Fibroblast of lung (primary cell): ENCODE measurements around the gene NLRC5. TPM values are rescaled to one million over a fixed set of nuclear protein-coding genes. Genes with fewer than 3 reads are reported as not detected.

Source experiments
- DNase-seq, 2 donors: peaks; one replicate each; pipeline versions ENCODE4 v3.0.0 to v3.0.0-alpha.2; 2010; ENCODE audit warnings: low read depth in 2 of 2
- H2AFZ ChIP-seq: 2 replicates; pipeline ENCODE4 v1.5.1; 2012; ENCODE audit warnings: low read length, control low read depth, inconsistent platforms
- H3K27ac ChIP-seq: 2 replicates; pipeline ENCODE4 v1.5.1; 2011; ENCODE audit warnings: low read length, control low read depth; ENCODE audit not compliant: insufficient read depth
- H3K27me3 ChIP-seq: 2 replicates; pipeline ENCODE4 v1.5.1; 2011; ENCODE audit warnings: mild to moderate bottlenecking, low read length; ENCODE audit not compliant: control insufficient read depth, insufficient read depth
- H3K36me3 ChIP-seq: 2 replicates; pipeline ENCODE4 v1.5.1; 2011; ENCODE audit warnings: low read length; ENCODE audit not compliant: control insufficient read depth, insufficient read depth
- H3K4me1 ChIP-seq: 2 replicates; pipeline ENCODE4 v1.5.1; 2011; ENCODE audit warnings: low read length; ENCODE audit not compliant: control insufficient read depth, insufficient read depth; ENCODE audit errors: extremely low read depth
- H3K4me2 ChIP-seq: 2 replicates; pipeline ENCODE4 v1.5.1; 2011; ENCODE audit warnings: low read length, control low read depth; ENCODE audit not compliant: insufficient read depth; ENCODE audit errors: extremely low read depth
- H3K4me3 ChIP-seq, 4 experiments: fragments of 200-600 bp in 1 of 4; sonication (generic) in 1 of 4; replicated peaks in 1 of 4; 2 replicates each; pipeline ENCODE4 v1.5.1; 2011 to 2016; ENCODE audit warnings: low read length in 4 of 4, low read depth in 3 of 4, mild to moderate bottlenecking in 3 of 4, control low read depth in 2 of 4, inconsistent platforms in 1 of 4, mixed read lengths in 1 of 4; ENCODE audit not compliant: insufficient read depth in 1 of 4; ENCODE audit errors: control extremely low read depth in 1 of 4
- H3K79me2 ChIP-seq: 2 replicates; pipeline ENCODE4 v1.5.1; 2012; ENCODE audit warnings: mild to moderate bottlenecking, low read length, inconsistent platforms; ENCODE audit not compliant: control insufficient read depth, insufficient read depth
- H3K9ac ChIP-seq: 2 replicates; pipeline ENCODE4 v1.5.1; 2011; ENCODE audit warnings: mild to moderate bottlenecking, low read length, control low read depth; ENCODE audit not compliant: insufficient read depth
- H3K9me3 ChIP-seq: 2 replicates; pipeline ENCODE4 v1.5.1; 2012; ENCODE audit warnings: low read depth, low read length; ENCODE audit not compliant: control insufficient read depth, insufficient read depth
- H4K20me1 ChIP-seq: 2 replicates; pipeline ENCODE4 v1.5.1; 2011; ENCODE audit warnings: low read length; ENCODE audit not compliant: control insufficient read depth, insufficient read depth; ENCODE audit errors: extremely low read depth
- EZH2 ChIP-seq: IDR thresholded peaks from 2 replicates; pipeline ENCODE4 v1.5.1; 2012; ENCODE audit warnings: low read length, control low read depth, mild to moderate bottlenecking; ENCODE audit errors: missing control alignments
- polyA plus RNA-seq, 2 donors: library from polyadenylated mRNA; depleted of rRNA in 1 of 2; stranded (reverse) in 1 of 2; unstranded in 1 of 2; fragments of >200 nt; gene quantifications; 2 replicates each; pipeline ENCODE4 v1.2.1, GENCODE V29; 2011 to 2012; ENCODE audit warnings: missing spikeins in 1 of 2
- total RNA-seq: library from RNA; depleted of rRNA; stranded (reverse); fragments of >200 nt; gene quantifications from 2 replicates; pipeline ENCODE4 v1.2.1, GENCODE V29; 2014
- TF ChIP-seq, protein P1 (sequence below), 2 donors: IDR thresholded peaks in 1 of 2; conservative IDR thresholded peaks in 1 of 2; 1 replicate in 1 of 2; 2 replicates in 1 of 2; pipeline ENCODE4 v1.5.1; 2011 to 2012; ENCODE audit warnings: low read length in 2 of 2, control low read depth in 1 of 2, inconsistent platforms in 1 of 2, low read depth in 1 of 2, mild to moderate bottlenecking in 1 of 2

The NLRC5 gene
- total and polyA plus RNA-seq, 2 donors (not counting 1 experiment from before 2014, with no cell fraction given), result 22.2 to 43.6 TPM

DNA sequence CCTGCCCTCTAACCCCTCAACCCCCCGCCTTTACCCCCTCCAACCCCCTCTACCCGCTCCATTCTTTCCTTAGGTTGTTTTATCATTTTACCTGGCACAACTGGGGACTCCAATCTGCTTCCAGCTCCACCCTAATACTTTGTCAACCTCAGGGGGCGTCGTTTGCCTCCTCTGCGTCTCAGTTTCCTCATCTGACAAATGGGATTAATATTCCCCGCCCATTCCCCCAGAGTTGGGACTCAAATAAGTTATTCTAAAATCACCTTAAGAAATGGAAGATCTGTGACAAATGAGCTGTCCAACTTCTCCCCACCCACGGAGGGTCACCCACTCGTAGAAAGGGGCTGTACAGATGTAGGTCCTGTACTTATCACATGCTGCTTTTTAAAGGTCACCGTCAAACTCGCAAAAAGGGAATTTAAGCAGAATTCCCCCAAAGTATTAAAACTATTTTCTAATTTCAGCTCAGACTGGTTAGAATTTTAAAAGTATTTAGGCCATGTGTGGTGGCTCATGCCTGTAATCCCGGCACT is 62.4 kb downstream of the NLRC5 start:
- H3K4me1 ChIP-seq, result no peaks in the 10 kb centered on the region
- H3K4me2 ChIP-seq, result no peak overlapping the region
- H3K9ac ChIP-seq, result no peak overlapping the region
- no peaks in the 10 kb centered on the region for H4K20me1 ChIP-seq
- H2AFZ ChIP-seq, result no peak overlapping the region
- peaks cover 9% of the 10 kb centered on the region for H3K36me3 ChIP-seq
- H3K27ac ChIP-seq, result no peak overlapping the region
- no peak overlapping the region for H3K4me3 ChIP-seq
- no peaks in the 10 kb centered on the region for H3K79me2 ChIP-seq
- H3K9me3 ChIP-seq, result no peaks in the 10 kb centered on the region
- H3K27me3 ChIP-seq, result no peaks in the 10 kb centered on the region
- DNase-seq, result no peak
- TF ChIP-seq, protein P1, sequence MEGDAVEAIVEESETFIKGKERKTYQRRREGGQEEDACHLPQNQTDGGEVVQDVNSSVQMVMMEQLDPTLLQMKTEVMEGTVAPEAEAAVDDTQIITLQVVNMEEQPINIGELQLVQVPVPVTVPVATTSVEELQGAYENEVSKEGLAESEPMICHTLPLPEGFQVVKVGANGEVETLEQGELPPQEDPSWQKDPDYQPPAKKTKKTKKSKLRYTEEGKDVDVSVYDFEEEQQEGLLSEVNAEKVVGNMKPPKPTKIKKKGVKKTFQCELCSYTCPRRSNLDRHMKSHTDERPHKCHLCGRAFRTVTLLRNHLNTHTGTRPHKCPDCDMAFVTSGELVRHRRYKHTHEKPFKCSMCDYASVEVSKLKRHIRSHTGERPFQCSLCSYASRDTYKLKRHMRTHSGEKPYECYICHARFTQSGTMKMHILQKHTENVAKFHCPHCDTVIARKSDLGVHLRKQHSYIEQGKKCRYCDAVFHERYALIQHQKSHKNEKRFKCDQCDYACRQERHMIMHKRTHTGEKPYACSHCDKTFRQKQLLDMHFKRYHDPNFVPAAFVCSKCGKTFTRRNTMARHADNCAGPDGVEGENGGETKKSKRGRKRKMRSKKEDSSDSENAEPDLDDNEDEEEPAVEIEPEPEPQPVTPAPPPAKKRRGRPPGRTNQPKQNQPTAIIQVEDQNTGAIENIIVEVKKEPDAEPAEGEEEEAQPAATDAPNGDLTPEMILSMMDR (conservative IDR thresholded peaks at IDR 0.05 in 1 of 2, IDR thresholded peaks at IDR 0.05 in 1 of 2; ENCODE audit: low read depth in 1 of 2, low read length in 2 of 2), result no peak
- TF ChIP-seq EZH2, result no peak

DNA sequence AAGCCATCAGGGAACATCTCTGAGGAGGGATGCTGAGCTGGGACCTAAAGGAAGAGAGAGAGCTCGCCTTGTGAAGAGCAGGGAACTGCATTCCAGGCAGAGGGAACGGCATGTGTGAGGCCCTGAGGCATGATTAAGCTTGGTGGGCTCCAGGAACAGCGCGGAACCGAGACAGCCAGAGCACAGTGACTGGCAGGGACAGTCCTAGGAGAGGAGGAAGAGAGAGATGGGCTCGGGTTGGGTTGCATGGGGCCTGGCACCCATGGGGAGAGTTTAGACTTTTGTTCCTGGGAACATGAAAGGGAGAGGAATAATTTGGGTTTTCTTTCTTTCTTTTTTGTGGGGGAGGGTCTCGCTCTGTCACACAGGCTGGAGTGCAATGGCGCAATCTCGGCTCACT is 63.8 kb downstream of the NLRC5 start:
- no peak for TF ChIP-seq EZH2
- TF ChIP-seq, protein P1 (conservative IDR thresholded peaks at IDR 0.05 in 1 of 2, IDR thresholded peaks at IDR 0.05 in 1 of 2; ENCODE audit: low read depth in 1 of 2, low read length in 2 of 2), result no peak
- no peaks in the 10 kb centered on the region for H4K20me1 ChIP-seq
- H2AFZ ChIP-seq, result no peak overlapping the region
- no peak overlapping the region for H3K4me2 ChIP-seq
- no peak overlapping the region for H3K4me3 ChIP-seq
- H3K9ac ChIP-seq, result no peak overlapping the region
- H3K79me2 ChIP-seq, result no peaks in the 10 kb centered on the region
- H3K27me3 ChIP-seq, result no peaks in the 10 kb centered on the region
- no peak overlapping the region for H3K27ac ChIP-seq
- no peaks in the 10 kb centered on the region for H3K4me1 ChIP-seq
- no peak for DNase-seq
- peaks cover 8% of the 10 kb centered on the region for H3K36me3 ChIP-seq
- H3K9me3 ChIP-seq, result no peaks in the 10 kb centered on the region

DNA sequence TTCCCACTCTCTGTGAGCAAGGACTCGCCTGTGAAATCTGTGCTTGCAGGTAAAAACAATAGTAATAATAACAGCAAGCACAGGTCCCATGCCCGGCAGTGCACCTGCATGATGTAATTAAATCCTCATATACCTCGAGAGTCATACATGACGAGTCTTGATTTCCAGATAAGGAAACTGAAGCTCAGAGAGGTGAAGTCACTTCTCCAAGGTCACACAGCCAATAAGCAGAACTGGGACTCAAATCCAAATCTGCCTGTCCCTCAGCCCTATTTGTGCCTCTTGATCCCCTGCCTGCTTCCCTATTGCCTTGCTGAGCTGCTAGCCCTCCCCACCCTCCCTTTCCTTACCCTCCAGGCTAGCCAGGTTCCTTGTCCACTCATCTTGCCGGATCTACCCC is 65.0 kb downstream of the NLRC5 start:
- no peak overlapping the region for H3K9ac ChIP-seq
- no peak overlapping the region for H3K4me3 ChIP-seq
- DNase-seq, result no peak
- H3K4me1 ChIP-seq, result no peaks in the 10 kb centered on the region
- H3K36me3 ChIP-seq, result peaks cover 10% of the 10 kb centered on the region
- H3K9me3 ChIP-seq, result no peaks in the 10 kb centered on the region
- H3K27me3 ChIP-seq, result no peaks in the 10 kb centered on the region
- TF ChIP-seq, protein P1 (conservative IDR thresholded peaks at IDR 0.05 in 1 of 2, IDR thresholded peaks at IDR 0.05 in 1 of 2; ENCODE audit: low read depth in 1 of 2, low read length in 2 of 2), result no peak
- TF ChIP-seq EZH2, result no peak
- no peak overlapping the region for H2AFZ ChIP-seq
- no peaks in the 10 kb centered on the region for H4K20me1 ChIP-seq
- no peaks in the 10 kb centered on the region for H3K79me2 ChIP-seq
- H3K27ac ChIP-seq, result no peak overlapping the region
- H3K4me2 ChIP-seq, result no peak overlapping the region
